Osteoblast (primary cell): ENCODE results near the gene CYSTM1. TPM values are rescaled to one million over a fixed set of nuclear protein-coding genes. Genes with fewer than 3 reads are reported as not detected.

ENCODE experiments used
- DNase-seq: peaks from one replicate; pipeline ENCODE4 v3.0.0; 2011; ENCODE audit warnings: low spot score, mixed read lengths; ENCODE audit not compliant: insufficient read length; ENCODE audit errors: missing footprints
- H2AFZ ChIP-seq: 2 replicates; pipeline ENCODE4 v1.6.0; 2011; ENCODE audit warnings: mild to moderate bottlenecking, low read length
- H3K27ac ChIP-seq: 2 replicates; pipeline ENCODE4 v1.5.1; 2011; ENCODE audit warnings: mild to moderate bottlenecking, low read depth, low read length, moderate library complexity
- H3K27me3 ChIP-seq: 2 replicates; pipeline ENCODE4 v1.6.0; 2012; ENCODE audit warnings: mild to moderate bottlenecking, control low read depth, inconsistent platforms, low read length, moderate library complexity; ENCODE audit not compliant: insufficient read depth
- H3K36me3 ChIP-seq: 2 replicates; pipeline ENCODE4 v1.5.1; 2011; ENCODE audit warnings: mild to moderate bottlenecking, low read length, control low read depth, moderate library complexity; ENCODE audit not compliant: insufficient read depth
- H3K4me1 ChIP-seq: 2 replicates; pipeline ENCODE4 v1.5.1; 2011; ENCODE audit warnings: mild to moderate bottlenecking, low read length, control low read depth, moderate library complexity; ENCODE audit not compliant: insufficient read depth
- H3K4me2 ChIP-seq: 2 replicates; pipeline ENCODE4 v1.6.0; 2011; ENCODE audit warnings: mild to moderate bottlenecking, low read length; ENCODE audit not compliant: insufficient read depth
- H3K4me3 ChIP-seq: fragments of 200-600 bp; sonication (generic); 3 replicates; pipeline ENCODE4 v1.5.1; 2012; ENCODE audit warnings: mild to moderate bottlenecking, low read length, inconsistent platforms; ENCODE audit not compliant: insufficient read depth
- H3K79me2 ChIP-seq: 2 replicates; pipeline ENCODE4 v1.6.0; 2012; ENCODE audit warnings: mild to moderate bottlenecking, low read length, control low read depth, inconsistent platforms; ENCODE audit not compliant: insufficient read depth
- H3K9me3 ChIP-seq: 2 replicates; pipeline ENCODE4 v1.5.1; 2011; ENCODE audit warnings: low read depth, low read length, control low read depth
- H4K20me1 ChIP-seq: 2 replicates; pipeline ENCODE4 v1.6.0; 2012; ENCODE audit warnings: mild to moderate bottlenecking, low read length, control low read depth; ENCODE audit not compliant: insufficient read depth
- total RNA-seq: library from RNA; depleted of rRNA; stranded (reverse); fragments of >200 nt; gene quantifications from 2 replicates; pipeline ENCODE4 v1.2.3, GENCODE V29; 2012
- TF ChIP-seq, protein P1 (sequence below): IDR thresholded peaks from 2 replicates; pipeline ENCODE4 v1.5.1; 2011; ENCODE audit warnings: mild to moderate bottlenecking, low read depth, low read length, moderate library complexity; ENCODE audit errors: extremely low read depth

Gene CYSTM1
- total RNA-seq, 1 donor: 27.9 TPM

GRCh38 chr5:140239461-140239860, 64.5 kb downstream of the CYSTM1 start:
- Histone ChIP-seq H3K27ac (no peak overlapping the region), H3K4me2 (no peak overlapping the region), H2AFZ (no peak overlapping the region), H3K36me3 (peaks cover 5% of the 10 kb centered on the region), H3K9me3 (no peaks in the 10 kb centered on the region), H3K4me1 (peaks cover 15% of the 10 kb centered on the region), H3K4me3 (no peak overlapping the region), H3K79me2 (peaks cover 15% of the 10 kb centered on the region), H3K27me3 (no peaks in the 10 kb centered on the region), H4K20me1 (peaks cover 16% of the 10 kb centered on the region)
- TF ChIP-seq, protein P1, sequence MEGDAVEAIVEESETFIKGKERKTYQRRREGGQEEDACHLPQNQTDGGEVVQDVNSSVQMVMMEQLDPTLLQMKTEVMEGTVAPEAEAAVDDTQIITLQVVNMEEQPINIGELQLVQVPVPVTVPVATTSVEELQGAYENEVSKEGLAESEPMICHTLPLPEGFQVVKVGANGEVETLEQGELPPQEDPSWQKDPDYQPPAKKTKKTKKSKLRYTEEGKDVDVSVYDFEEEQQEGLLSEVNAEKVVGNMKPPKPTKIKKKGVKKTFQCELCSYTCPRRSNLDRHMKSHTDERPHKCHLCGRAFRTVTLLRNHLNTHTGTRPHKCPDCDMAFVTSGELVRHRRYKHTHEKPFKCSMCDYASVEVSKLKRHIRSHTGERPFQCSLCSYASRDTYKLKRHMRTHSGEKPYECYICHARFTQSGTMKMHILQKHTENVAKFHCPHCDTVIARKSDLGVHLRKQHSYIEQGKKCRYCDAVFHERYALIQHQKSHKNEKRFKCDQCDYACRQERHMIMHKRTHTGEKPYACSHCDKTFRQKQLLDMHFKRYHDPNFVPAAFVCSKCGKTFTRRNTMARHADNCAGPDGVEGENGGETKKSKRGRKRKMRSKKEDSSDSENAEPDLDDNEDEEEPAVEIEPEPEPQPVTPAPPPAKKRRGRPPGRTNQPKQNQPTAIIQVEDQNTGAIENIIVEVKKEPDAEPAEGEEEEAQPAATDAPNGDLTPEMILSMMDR: no peak
- no peak for DNase-seq

DNA sequence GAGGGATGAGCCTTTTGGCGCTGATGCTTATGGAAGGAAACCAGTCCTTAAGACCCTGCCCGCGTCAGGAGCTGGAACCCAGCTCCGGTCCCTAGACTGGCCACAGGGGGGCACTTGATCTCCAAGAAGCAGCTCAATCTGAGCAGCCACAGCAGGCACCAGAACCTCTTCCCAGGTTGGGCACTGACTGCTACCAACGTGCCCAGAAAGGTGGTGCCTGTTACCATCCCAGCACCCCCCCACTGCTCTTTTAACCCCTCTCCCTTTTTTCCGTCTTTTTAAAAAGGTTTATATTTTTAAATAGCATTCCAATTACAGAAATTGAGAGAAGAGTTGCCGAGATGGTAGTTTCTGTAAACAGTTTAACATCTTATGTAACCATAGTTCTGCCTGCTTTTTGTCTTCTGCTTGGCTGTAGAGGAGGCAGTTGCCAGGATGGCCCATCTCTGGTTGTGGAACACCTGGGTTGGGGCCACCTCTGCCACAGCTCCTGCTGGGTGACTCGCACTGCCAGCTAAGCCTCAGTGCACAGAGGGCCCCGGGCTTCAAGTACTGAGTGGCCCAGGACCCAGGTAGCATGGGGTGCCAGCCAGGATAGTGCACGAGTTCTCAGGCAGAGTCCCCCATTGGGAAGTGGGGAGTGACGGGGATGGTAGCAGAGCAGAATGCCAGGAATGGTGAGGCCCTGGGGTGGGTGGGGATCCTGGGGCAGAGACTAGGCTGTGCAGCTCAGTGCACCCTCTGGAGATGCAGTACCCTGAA, 65.1 kb downstream of the CYSTM1 start:
- peak; percentile 91 for DNase-seq
- Histone ChIP-seq H4K20me1 (peaks cover 16% of the 10 kb centered on the region), H3K36me3 (peaks cover 5% of the 10 kb centered on the region), H3K27me3 (no peaks in the 10 kb centered on the region), H3K79me2 (peaks cover 15% of the 10 kb centered on the region), H3K27ac (no peak overlapping the region), H3K9me3 (no peaks in the 10 kb centered on the region), H3K4me2 (no peak overlapping the region), H2AFZ (no peak overlapping the region), H3K4me1 (peaks cover 21% of the 10 kb centered on the region), H3K4me3 (no peak overlapping the region)
- TF ChIP-seq, protein P1: peak; percentile 78

GRCh38 chr5:140240987-140241706, 66.2 kb downstream of the CYSTM1 start:
- no peak overlapping the region for H2AFZ ChIP-seq
- H3K27ac ChIP-seq: peak overlapping the region; percentile 53
- H3K4me2 ChIP-seq: peak overlapping the region; percentile 37
- H3K36me3 ChIP-seq: peaks cover 5% of the 10 kb centered on the region
- no peaks in the 10 kb centered on the region for H3K9me3 ChIP-seq
- no peak overlapping the region for H3K4me3 ChIP-seq
- DNase-seq: peak; percentile 94
- H3K79me2 ChIP-seq: peaks cover 18% of the 10 kb centered on the region
- TF ChIP-seq, protein P1: no peak
- no peaks in the 10 kb centered on the region for H3K27me3 ChIP-seq
- peaks cover 20% of the 10 kb centered on the region for H4K20me1 ChIP-seq
- peaks cover 28% of the 10 kb centered on the region for H3K4me1 ChIP-seq

GRCh38 chr5:140242099-140242498, 67.1 kb downstream of the CYSTM1 start:
- peak; percentile 27 for DNase-seq
- no peak overlapping the region for H3K4me3 ChIP-seq
- TF ChIP-seq, protein P1: peak; percentile 35
- no peaks in the 10 kb centered on the region for H3K27me3 ChIP-seq
- H3K36me3 ChIP-seq: peaks cover 5% of the 10 kb centered on the region
- peak overlapping the region; percentile 53 for H3K27ac ChIP-seq
- H3K9me3 ChIP-seq: no peaks in the 10 kb centered on the region
- H2AFZ ChIP-seq: no peak overlapping the region
- H3K79me2 ChIP-seq: peaks cover 18% of the 10 kb centered on the region
- H3K4me2 ChIP-seq: no peak overlapping the region
- peaks cover 21% of the 10 kb centered on the region for H4K20me1 ChIP-seq
- H3K4me1 ChIP-seq: peaks cover 37% of the 10 kb centered on the region
